Upper lobe of left lung (tissue), 4 donors: ENCODE measurements around the gene MOB3B.

Experiments used
- POLR2A ChIP-seq, 4 donors: fragments of 450-650 bp; IDR thresholded peaks; one replicate each; pipeline ENCODE4 v1.5.1; 2016 to 2017; ENCODE audit warnings: antibody characterized with exemption in 4 of 4, mild to moderate bottlenecking in 2 of 4
- TF ChIP-seq, protein P1 (sequence below), 6 experiments: fragments of 450-650 bp in 4 of 6; fragments of 200-600 bp in 2 of 6; sonication (generic) in 2 of 6; IDR thresholded peaks; one replicate each; pipeline ENCODE4 v1.5.1; 2016 to 2019; ENCODE audit warnings: antibody characterized with exemption in 6 of 6

DNA sequence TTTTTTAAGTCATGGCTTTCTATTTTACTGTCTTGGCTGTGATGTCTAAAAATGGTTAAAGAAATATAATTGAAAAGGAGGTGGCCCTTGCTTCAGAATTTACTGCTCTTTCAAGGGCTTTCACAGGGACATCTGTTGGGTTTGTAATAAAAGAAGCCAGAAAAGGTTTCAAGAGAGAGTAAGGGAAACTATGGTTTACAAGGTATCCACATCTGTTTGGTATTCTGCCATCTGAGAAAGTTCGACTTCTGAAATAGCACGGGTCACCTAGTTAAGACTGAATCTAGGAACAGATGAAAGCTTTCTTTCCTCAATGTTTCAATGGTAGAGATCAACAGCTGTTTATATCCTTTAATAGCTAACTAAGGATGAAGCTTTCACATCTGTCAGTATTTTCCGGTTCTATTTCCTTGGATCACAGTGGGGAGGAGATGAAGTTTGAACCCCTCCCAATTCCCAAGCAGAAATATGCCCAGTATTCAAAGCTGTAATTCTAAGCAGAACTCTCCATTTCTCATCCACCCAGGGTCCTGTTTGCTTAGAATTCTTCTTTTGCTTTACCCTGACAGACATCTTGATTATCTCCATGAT is 78.3 kb downstream of the MOB3B start:
- TF ChIP-seq POLR2A (IDR thresholded peaks at IDR 0.05) = no peak
- TF ChIP-seq, protein P1, sequence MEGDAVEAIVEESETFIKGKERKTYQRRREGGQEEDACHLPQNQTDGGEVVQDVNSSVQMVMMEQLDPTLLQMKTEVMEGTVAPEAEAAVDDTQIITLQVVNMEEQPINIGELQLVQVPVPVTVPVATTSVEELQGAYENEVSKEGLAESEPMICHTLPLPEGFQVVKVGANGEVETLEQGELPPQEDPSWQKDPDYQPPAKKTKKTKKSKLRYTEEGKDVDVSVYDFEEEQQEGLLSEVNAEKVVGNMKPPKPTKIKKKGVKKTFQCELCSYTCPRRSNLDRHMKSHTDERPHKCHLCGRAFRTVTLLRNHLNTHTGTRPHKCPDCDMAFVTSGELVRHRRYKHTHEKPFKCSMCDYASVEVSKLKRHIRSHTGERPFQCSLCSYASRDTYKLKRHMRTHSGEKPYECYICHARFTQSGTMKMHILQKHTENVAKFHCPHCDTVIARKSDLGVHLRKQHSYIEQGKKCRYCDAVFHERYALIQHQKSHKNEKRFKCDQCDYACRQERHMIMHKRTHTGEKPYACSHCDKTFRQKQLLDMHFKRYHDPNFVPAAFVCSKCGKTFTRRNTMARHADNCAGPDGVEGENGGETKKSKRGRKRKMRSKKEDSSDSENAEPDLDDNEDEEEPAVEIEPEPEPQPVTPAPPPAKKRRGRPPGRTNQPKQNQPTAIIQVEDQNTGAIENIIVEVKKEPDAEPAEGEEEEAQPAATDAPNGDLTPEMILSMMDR (IDR thresholded peaks at IDR 0.05) = no peak
